IMR-90 (cell line): ENCODE results near the gene PPM1J. TPM values are rescaled to one million over a fixed set of nuclear protein-coding genes. Genes with fewer than 3 reads are reported as not detected.

ENCODE experiments used
- ATAC-seq: fragments of 200-7000 bp; cut with Tn5 transposase; 2 replicates; pipeline ENCODE4 v1.9.1; 2020; ENCODE audit warnings: low read depth, mild to moderate bottlenecking, moderate library complexity
- BruUV-seq: library from RNA; stranded (reverse); fragments of 400-500 nt; replicated peaks from 2 replicates; lab custom pipeline; 2021; lab: Mats Ljungman, UMichigan
- CTCF ChIA-PET: fragments of 300-600 bp; formaldehyde crosslinking; extraction: SDS; loops from one replicate; lab custom pipeline; 2021; ENCODE audit warnings: antibody characterized with exemption; lab: Yijun Ruan, JAX
- POLR2A ChIA-PET: fragments of 300-600 bp; sonication (Branson Sonifier 250); formaldehyde crosslinking; loops from one replicate; lab custom pipeline; 2022; ENCODE audit warnings: antibody characterized with exemption; ENCODE audit not compliant: unreplicated experiment; lab: Charles Lee
- DNase-seq: peaks from one replicate; pipeline ENCODE4 v3.0.0; 2013
- H2AFZ ChIP-seq: replicated peaks from 2 replicates; pipeline ENCODE3; 2013; ENCODE audit warnings: low read length, mild to moderate bottlenecking; ENCODE audit not compliant: poor library complexity
- H2AK5ac ChIP-seq: 2 replicates; pipeline ENCODE4 v1.6.1; 2013; ENCODE audit warnings: low read depth, low read length, inconsistent platforms
- H2AK9ac ChIP-seq: replicated peaks from 2 replicates; pipeline ENCODE3; 2013; ENCODE audit warnings: mild to moderate bottlenecking, low read depth, low read length, moderate library complexity; ENCODE audit not compliant: poor library complexity
- H2BK120ac ChIP-seq: 2 replicates; pipeline ENCODE4 v1.6.1; 2013; ENCODE audit warnings: low read depth, low read length, inconsistent platforms
- H2BK15ac ChIP-seq: 3 replicates; pipeline ENCODE4 v1.6.1; 2013; ENCODE audit warnings: low read depth, low read length, inconsistent platforms
- H2BK20ac ChIP-seq: 2 replicates; pipeline ENCODE4 v1.6.1; 2013; ENCODE audit warnings: low read depth, mild to moderate bottlenecking, inconsistent platforms, low read length, moderate library complexity
- H2BK5ac ChIP-seq: 2 replicates; pipeline ENCODE4 v1.6.1; 2013; ENCODE audit warnings: mild to moderate bottlenecking, low read depth, low read length, inconsistent platforms; ENCODE audit not compliant: poor library complexity, severe bottlenecking
- H3K14ac ChIP-seq: replicated peaks from 2 replicates; pipeline ENCODE4 v1.6.1; 2013; ENCODE audit warnings: low read depth, low read length, inconsistent platforms
- H3K18ac ChIP-seq: 2 replicates; pipeline ENCODE4 v1.6.1; 2013; ENCODE audit warnings: low read depth, low read length, control low read depth
- H3K23ac ChIP-seq: 2 replicates; pipeline ENCODE4 v1.6.1; 2013; ENCODE audit warnings: low read depth, low read length, inconsistent platforms
- H3K27ac ChIP-seq: 2 replicates; pipeline ENCODE4 v1.5.1; 2013; ENCODE audit warnings: mild to moderate bottlenecking, control low read depth, low read length; ENCODE audit not compliant: insufficient read depth
- H3K27me3 ChIP-seq: 2 replicates; pipeline ENCODE4 v1.6.1; 2013; ENCODE audit warnings: low read length; ENCODE audit not compliant: control insufficient read depth, insufficient read depth
- H3K36me3 ChIP-seq: 2 replicates; pipeline ENCODE4 v1.6.1; 2013; ENCODE audit warnings: low read length, mixed read lengths; ENCODE audit not compliant: control insufficient read depth, insufficient read depth
- H3K4ac ChIP-seq: 2 replicates; pipeline ENCODE4 v1.6.1; 2013; ENCODE audit warnings: low read depth, low read length, inconsistent platforms
- H3K4me1 ChIP-seq: 2 replicates; pipeline ENCODE4 v1.6.1; 2013; ENCODE audit warnings: low read length, mixed read lengths; ENCODE audit not compliant: control insufficient read depth, insufficient read depth
- H3K4me2 ChIP-seq: 2 replicates; pipeline ENCODE4 v1.6.1; 2013; ENCODE audit warnings: low read depth, mild to moderate bottlenecking, control low read depth, low read length, moderate library complexity
- H3K4me3 ChIP-seq: 2 replicates; pipeline ENCODE4 v1.5.1; 2013; ENCODE audit warnings: low read depth, mild to moderate bottlenecking, control low read depth, low read length, moderate library complexity; ENCODE audit not compliant: insufficient read depth
- H3K56ac ChIP-seq: 2 replicates; pipeline ENCODE4 v1.6.1; 2013; ENCODE audit warnings: low read length, inconsistent platforms; ENCODE audit not compliant: insufficient read depth; ENCODE audit errors: extremely low read depth
- H3K79me1 ChIP-seq, 2 experiments: 2 replicates each; pipeline ENCODE4 v1.6.1; 2013; ENCODE audit warnings: low read length in 2 of 2, inconsistent platforms in 1 of 2, low read depth in 1 of 2
- H3K9ac ChIP-seq: 2 replicates; pipeline ENCODE4 v1.6.1; 2013; ENCODE audit warnings: low read depth, low read length, control low read depth
- H3K9me1 ChIP-seq: 2 replicates; pipeline ENCODE4 v1.6.1; 2013; ENCODE audit warnings: low read length, inconsistent platforms; ENCODE audit not compliant: insufficient read depth
- H3K9me3 ChIP-seq: 2 replicates; pipeline ENCODE4 v1.6.1; 2013; ENCODE audit warnings: low read length; ENCODE audit not compliant: control insufficient read depth, insufficient read depth
- H4K20me1 ChIP-seq: 2 replicates; pipeline ENCODE4 v1.6.1; 2013; ENCODE audit warnings: low read length, inconsistent platforms; ENCODE audit not compliant: insufficient read depth
- H4K5ac ChIP-seq: 2 replicates; pipeline ENCODE4 v1.6.1; 2013; ENCODE audit warnings: mild to moderate bottlenecking, low read depth, low read length, control low read depth
- H4K8ac ChIP-seq, 2 experiments: 2 replicates each; pipeline ENCODE4 v1.6.1; 2013; ENCODE audit warnings: low read depth in 2 of 2, low read length in 2 of 2, control low read depth in 1 of 2, inconsistent platforms in 1 of 2
- H4K91ac ChIP-seq: 2 replicates; pipeline ENCODE4 v1.6.1; 2013; ENCODE audit warnings: low read depth, low read length, inconsistent platforms; ENCODE audit not compliant: insufficient read depth
- BHLHE40 ChIP-seq: fragments of 150-350 bp; IDR thresholded peaks from 2 replicates; pipeline ENCODE4 v1.6.1; 2016; ENCODE audit warnings: mild to moderate bottlenecking, low read depth, low read length
- CTCF ChIP-seq: conservative IDR thresholded peaks from 2 replicates; pipeline ENCODE4 v1.5.1; 2012; ENCODE audit warnings: mild to moderate bottlenecking, low read depth, low read length, improper control_type of control experiment
- MAZ ChIP-seq: IDR thresholded peaks from 2 replicates; pipeline ENCODE4 v1.6.1; 2012; ENCODE audit warnings: low read depth, mild to moderate bottlenecking, low read length, improper control_type of control experiment, moderate library complexity, borderline replicate concordance
- POLR2A ChIP-seq: IDR thresholded peaks from 2 replicates; pipeline ENCODE4 v1.6.1; 2012; ENCODE audit warnings: mild to moderate bottlenecking, low read depth, low read length
- RCOR1 ChIP-seq: IDR thresholded peaks from 2 replicates; pipeline ENCODE4 v1.6.1; 2012; ENCODE audit warnings: mild to moderate bottlenecking, low read length, improper control_type of control experiment; ENCODE audit not compliant: insufficient replicate concordance
- RFX5 ChIP-seq: IDR thresholded peaks from 2 replicates; pipeline ENCODE4 v1.8.0; 2012; ENCODE audit warnings: low read depth, mild to moderate bottlenecking, low read length, moderate library complexity
- USF2 ChIP-seq: fragments of 150-350 bp; IDR thresholded peaks from 2 replicates; pipeline ENCODE4 v1.6.1; 2017; ENCODE audit warnings: mild to moderate bottlenecking, antibody characterized with exemption, low read length, low read depth
- WGBS, 2 experiments: methylation state at CpG; one replicate each; pipeline versions ENCODE4 v1.1.5 to v1.1.7; 2013; ENCODE audit warnings: missing lambda C conversion rate in 2 of 2; ENCODE audit not compliant: insufficient read length in 1 of 2; ENCODE audit errors: extremely low coverage in 2 of 2; 5-methylcytosine and 5-hydroxymethylcytosine counted together
- dilution Hi-C: fragments of 300-500 bp; cut with HindIII; formaldehyde crosslinking; loops from one replicate; pipeline ENCODE4 v1.14.3; 2018; ENCODE audit warnings: low sequenced_read_pairs; ENCODE audit not compliant: unreplicated experiment
- in situ Hi-C: fragments of 300-500 bp; cut with MboI; formaldehyde crosslinking; loops from 3 replicates; pipeline ENCODE4 v1.14.3; 2019; ENCODE audit warnings: low sequenced_read_pairs, inconsistent platforms, mixed read lengths
- intact Hi-C: fragments of 100-400 bp; cut with micrococcal nuclease; formaldehyde crosslinking; loops from 2 replicates; pipeline ENCODE4 v1.10.0; 2022
- polyA plus RNA-seq, 3 experiments: library from polyadenylated mRNA; depleted of rRNA; stranded (reverse); fragments of >200 nt; gene quantifications; 2 replicates each; pipeline ENCODE4 v1.2.3, GENCODE V29; 2012; ENCODE audit warnings: low replicate concordance in 1 of 3
- total RNA-seq: library from RNA; depleted of rRNA; stranded (reverse); fragments of >200 nt; gene quantifications from 2 replicates; pipeline ENCODE4 v1.2.3, GENCODE V29; 2012

Gene PPM1J
- total and polyA plus RNA-seq, 2 of the 4 experiments (the other 2 are of a cell fraction), result 1.8 to 2.4 TPM

GRCh38 chr1:112675728-112676381 lies 39.3 kb downstream of the PPM1J start:
- DNase-seq, result peak; percentile 35

More at GRCh38 chr1:112675728-112676381, 39.3 kb downstream of the PPM1J start:
- H3K27ac ChIP-seq, result peak overlapping the region; percentile 97
- peak overlapping the region; percentile 2 to 58; a peak in 3 of 4 replicates for H4K8ac ChIP-seq
- H2BK120ac ChIP-seq, result peak overlapping the region; percentile 68; the same call in 1 of the 2 replicates
- H3K23ac ChIP-seq, result peak overlapping the region; percentile 91
- ATAC-seq, result no peak
- peak overlapping the region; percentile 65; the same call in 1 of the 2 replicates for H4K5ac ChIP-seq
- dilution Hi-C loops, result no loop called here
- H3K18ac ChIP-seq, result peak overlapping the region; percentile 26
- H2AFZ ChIP-seq, result peak overlapping the region; percentile 95
- no peaks in the 10 kb centered on the region; the same call in 1 of the 2 replicates for H3K36me3 ChIP-seq
- in situ Hi-C loops, result no loop called here
- H2BK20ac ChIP-seq, result no peak overlapping the region
- no CpG with 5 or more reads among the region's 7 CpGs for WGBS, 2 experiments
- POLR2A ChIA-PET, result interaction anchor here (0.6 kb wide), 1 partner anchor 31 kb away, joined by 3 read pairs; the partner anchor contains the start of gene RHOC
- peak overlapping the region; percentile 2; the same call in 1 of the 3 replicates for H2BK15ac ChIP-seq
- no peaks in the 10 kb centered on the region; the same call in 1 of the 2 replicates for H4K20me1 ChIP-seq
- no peaks in the 10 kb centered on the region for H3K27me3 ChIP-seq
- H3K4ac ChIP-seq, result peak overlapping the region; percentile 86
- H2AK5ac ChIP-seq, result peak overlapping the region; percentile 15; the same call in 1 of the 2 replicates
- H3K4me1 ChIP-seq, result peaks cover 2% of the 10 kb centered on the region; the same call in 1 of the 2 replicates
- H3K9me1 ChIP-seq, result no peaks in the 10 kb centered on the region
- peaks cover 30 to 63% of the 10 kb centered on the region in 2 experiments for H3K79me1 ChIP-seq
- H2AK9ac ChIP-seq, result peak overlapping the region; percentile 94
- intact Hi-C loops, result loop anchor here (2.0 kb wide), 2 partner anchors 25 to 57 kb away; partner anchors contain the start of genes CAPZA1 and ST7L
- peak overlapping the region; percentile 96 for H3K4me2 ChIP-seq
- H3K9me3 ChIP-seq, result no peaks in the 10 kb centered on the region
- CTCF ChIA-PET, result interaction anchor here (1.4 kb wide), 1 partner anchor 32 kb away, joined by 5 read pairs; no protein-coding TSS in a partner anchor
- BruUV-seq, result no TSS peak
- H3K9ac ChIP-seq, result peak overlapping the region; percentile 89
- peak overlapping the region; percentile 83 for H4K91ac ChIP-seq
- H3K56ac ChIP-seq, result peak overlapping the region; percentile 33
- H3K4me3 ChIP-seq, result peak overlapping the region; percentile 71
- TF ChIP-seq RCOR1, result no peak
- TF ChIP-seq RFX5, result no peak
- TF ChIP-seq MAZ, result no peak
- TF ChIP-seq USF2, result no peak
- TF ChIP-seq BHLHE40, result no peak
- no peak for TF ChIP-seq POLR2A
- no peak for TF ChIP-seq CTCF
- H3K14ac ChIP-seq, result peak overlapping the region; percentile 91
- peak overlapping the region; percentile 25 for H2BK5ac ChIP-seq
